ENCODE data around the gene OTUD1.
"Not testable (repeated sequence)": the region's sequence is repeated elsewhere in the genome, so short reads cannot be mapped to it uniquely, and the experiment has no call there.

OTUD1 gene

GRCh38 chr10:23438547-23439451, at the start of gene OTUD1:
Gene OTUD1 (plus strand): TSS chr10:23439075. CDS start chr10:23439458, 383 bp downstream.
- DNase-seq = peak; percentile 78 to 94 (median 86)

- DNase-seq = not testable (repeated sequence)
Measured at GRCh38 chr10:23390408-23390807, 48.5 kb upstream of the OTUD1 start.

GRCh38 chr10:23390809-23391208, 48.1 kb upstream of the OTUD1 start:
- DNase-seq = no peak

- DNase-seq = no peak
Measured at GRCh38 chr10:23391821-23392220, 47.1 kb upstream of the OTUD1 start.

- DNase-seq = no peak
Measured at GRCh38 chr10:23395017-23395416, 43.9 kb upstream of the OTUD1 start.

- no peak for DNase-seq
Measured at GRCh38 chr10:23396695-23397094, 42.2 kb upstream of the OTUD1 start.

GRCh38 chr10:23399701-23400144, 39.2 kb upstream of the OTUD1 start:
- DNase-seq = no peak

- no peak for DNase-seq
Measured at GRCh38 chr10:23402856-23403255, 36.0 kb upstream of the OTUD1 start.

GRCh38 chr10:23403278-23403677, 35.6 kb upstream of the OTUD1 start:
- no peak for DNase-seq

GRCh38 chr10:23403719-23404118, 35.2 kb upstream of the OTUD1 start:
- no peak for DNase-seq

- DNase-seq = no peak
Measured at GRCh38 chr10:23404461-23404980, 34.4 kb upstream of the OTUD1 start.

- no peak for DNase-seq
Measured at GRCh38 chr10:23405540-23405939, 33.3 kb upstream of the OTUD1 start.

GRCh38 chr10:23406409-23406808, 32.5 kb upstream of the OTUD1 start:
- no peak for DNase-seq

GRCh38 chr10:23408330-23408976, 30.4 kb upstream of the OTUD1 start:
- DNase-seq = no peak

GRCh38 chr10:23412223-23412622, 26.7 kb upstream of the OTUD1 start:
- no peak for DNase-seq

GRCh38 chr10:23413629-23414089, 25.2 kb upstream of the OTUD1 start:
- no peak for DNase-seq

- no peak for DNase-seq
Measured at GRCh38 chr10:23414658-23415057, 24.2 kb upstream of the OTUD1 start.

- DNase-seq = no peak
Measured at GRCh38 chr10:23417254-23417653, 21.6 kb upstream of the OTUD1 start.

GRCh38 chr10:23418051-23418681, 20.7 kb upstream of the OTUD1 start:
- no peak for DNase-seq

GRCh38 chr10:23419201-23419600, 19.7 kb upstream of the OTUD1 start:
- no peak for DNase-seq

- no peak for DNase-seq
Measured at GRCh38 chr10:23419655-23420329, 19.1 kb upstream of the OTUD1 start.

- no peak for DNase-seq
Measured at GRCh38 chr10:23421397-23421796, 17.5 kb upstream of the OTUD1 start.

GRCh38 chr10:23422003-23422411, 16.9 kb upstream of the OTUD1 start:
- DNase-seq = no peak

Measured in activated naive CD4-positive, alpha-beta T cell (primary cell).